Mesenteric fat pad (tissue), 1 donor: ENCODE results near the gene THEMIS2. TPM values are rescaled to one million over a fixed set of nuclear protein-coding genes. Genes with fewer than 3 reads are reported as not detected.
"Not testable (repeated sequence)": the region's sequence is repeated elsewhere in the genome, so short reads cannot be mapped to it uniquely, and the experiment has no call there.

Experiments used
- DNase-seq: peaks from one replicate; pipeline ENCODE4 v3.0.0-alpha.2; 2020; ENCODE audit warnings: low spot score
- long read RNA-seq: library from polyadenylated mRNA; unstranded; transcript quantifications from one replicate; pipeline ENCODE4 v2.0.0, GENCODE V29; 2020
- total RNA-seq: library from RNA; stranded (reverse); fragmentation: NEBNext Ultra II Directional; extraction: Animal tissue kit (Norgen Biotek cat#: 25700); gene quantifications from one replicate; pipeline ENCODE4 v1.2.1, GENCODE V29; 2021
- donor health status: DM: yes; HTN: yes; CAD: no.

The THEMIS2 gene
- 64.9 TPM for total RNA-seq
- long read RNA-seq, transcript THEMIS2-204 (4 exons, 1,082 nt), result minor isoform, 11 of 100 reads
- long read RNA-seq, transcript THEMIS2-202 (6 exons, 2,687 nt), result major isoform, 38 of 100 reads
- long read RNA-seq, partial matches to known transcripts, result 31 of 100 reads
- long read RNA-seq, other reads (novel, unspliced or antisense), result 18 of 100 reads

- peak; percentile 93 for DNase-seq
Observed at GRCh38 chr1:27872059-27872801, at the start of gene THEMIS2. Gene THEMIS2 (plus strand): TSS chr1:27872544. CDS start chr1:27872572, 28 bp downstream.

DNA sequence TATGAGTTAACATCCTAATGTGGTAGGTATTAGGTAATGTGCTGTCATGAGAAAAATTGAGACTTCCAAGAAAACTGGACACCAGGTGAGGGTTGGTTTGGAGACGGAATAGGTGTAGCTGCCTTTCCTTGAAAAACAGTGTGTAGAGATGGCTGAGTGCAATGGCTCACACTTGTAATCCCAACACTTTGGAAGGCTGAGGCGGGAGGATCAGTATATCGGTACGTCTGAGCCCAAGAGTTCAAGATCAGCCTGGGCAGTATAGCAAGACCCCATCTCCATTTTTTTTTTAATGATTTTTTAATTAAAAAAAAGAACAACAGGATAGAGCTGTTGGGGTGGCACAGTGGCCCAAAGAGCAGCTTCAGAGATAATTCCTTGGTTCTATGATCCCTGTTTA, 48.6 kb upstream of the THEMIS2 start:
- DNase-seq, result no peak

DNA sequence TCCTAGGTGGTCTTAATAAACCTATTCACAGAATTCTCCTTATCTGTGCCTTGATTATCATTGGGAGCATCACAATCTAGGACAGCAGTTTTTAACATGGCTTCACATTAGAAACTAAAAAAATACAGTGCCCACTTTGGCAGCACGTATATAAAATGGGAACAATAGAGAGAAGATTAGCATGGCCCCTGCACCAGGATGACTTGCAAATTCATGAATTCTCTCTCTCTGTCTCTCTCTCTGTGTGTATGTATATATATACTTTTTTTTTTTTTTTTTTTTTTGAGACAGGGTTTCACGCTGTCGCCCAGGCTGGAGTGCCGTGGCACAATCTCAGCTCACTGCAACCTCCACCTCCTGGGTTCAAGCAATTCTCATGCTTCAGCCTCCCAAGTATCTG, 47.9 kb upstream of the THEMIS2 start:
- no peak for DNase-seq

- not testable (repeated sequence) for DNase-seq
Observed at GRCh38 chr1:27829339-27829960, 42.9 kb upstream of the THEMIS2 start.

- peak; percentile 96 for DNase-seq
Observed at GRCh38 chr1:27830621-27831440, 41.5 kb upstream of the THEMIS2 start, which contains the start of gene PPP1R8. Gene PPP1R8 (plus strand): TSS chr1:27830782. CDS start chr1:27830836, 54 bp downstream.

- DNase-seq, result no peak
Observed at GRCh38 chr1:27831568-27832410, 40.6 kb upstream of the THEMIS2 start.

DNA sequence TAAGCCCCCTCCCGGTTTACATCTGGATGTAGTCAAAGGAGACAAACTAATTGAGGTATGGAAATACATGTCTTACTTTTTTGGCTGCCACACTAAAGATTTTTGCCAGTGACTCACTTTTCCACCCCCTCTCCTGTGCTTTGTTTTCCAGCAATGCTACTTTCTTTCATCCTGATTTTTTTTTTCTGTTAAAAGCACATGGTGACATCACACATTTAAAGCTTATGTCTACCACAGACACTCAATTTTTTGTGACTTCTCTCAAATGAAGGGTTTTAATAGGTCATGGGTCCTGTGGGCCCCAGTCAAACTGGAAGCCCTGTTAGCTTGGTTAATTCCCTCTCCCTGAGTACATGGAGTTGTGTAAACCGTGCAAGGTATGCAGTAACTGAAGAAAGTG, 39.6 kb upstream of the THEMIS2 start:
- DNase-seq, result no peak

DNA sequence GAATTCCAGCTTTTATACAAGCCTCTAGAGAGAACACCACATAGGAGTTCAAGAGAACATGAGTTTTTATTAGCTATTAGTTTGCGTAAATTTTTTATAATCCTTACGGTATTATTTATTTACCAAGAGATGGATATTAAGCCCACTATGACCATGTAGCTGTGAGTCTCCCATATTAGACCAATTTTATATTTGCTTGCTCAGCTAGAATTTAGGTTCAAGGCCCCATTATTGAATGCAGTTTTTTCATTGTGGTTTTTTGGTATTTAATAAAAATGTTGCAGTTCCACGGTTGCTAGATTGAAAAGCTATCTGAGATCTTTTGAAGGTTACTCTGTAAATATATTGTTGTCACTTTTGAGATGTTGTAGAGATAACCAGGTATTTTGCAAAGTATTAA, 38.9 kb upstream of the THEMIS2 start:
- DNase-seq, result no peak

DNA sequence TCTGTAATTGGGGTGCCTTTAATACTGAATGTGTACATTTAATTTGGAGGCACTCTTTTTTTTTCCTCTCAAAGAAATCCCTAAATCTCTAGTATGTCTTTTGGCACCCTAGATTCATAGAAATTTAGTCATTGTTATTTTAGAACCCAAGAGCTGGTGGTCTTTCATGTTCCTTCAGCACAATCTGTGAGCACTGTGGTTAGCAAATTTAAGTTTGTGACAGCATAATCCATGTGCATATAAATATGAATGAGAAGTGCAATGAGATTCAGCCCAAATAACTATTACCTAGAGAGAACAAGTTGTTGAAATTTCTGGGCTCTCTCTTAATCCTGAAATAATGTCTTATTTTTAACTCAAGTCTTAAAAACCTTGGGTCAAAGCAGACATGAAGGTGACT, 37.3 kb upstream of the THEMIS2 start:
- DNase-seq, result no peak

- no peak for DNase-seq
Observed at GRCh38 chr1:27835501-27835900, 36.8 kb upstream of the THEMIS2 start.

GRCh38 chr1:27849951-27850350, 22.4 kb upstream of the THEMIS2 start:
- DNase-seq, result peak; percentile 59

GRCh38 chr1:27855085-27855484, 17.3 kb upstream of the THEMIS2 start:
- DNase-seq, result no peak

GRCh38 chr1:27856561-27857343, 15.6 kb upstream of the THEMIS2 start:
- DNase-seq, result peak; percentile 78

- peak; percentile 57 for DNase-seq
Observed at GRCh38 chr1:27857552-27857951, 14.8 kb upstream of the THEMIS2 start.

GRCh38 chr1:27858072-27858948, 14.0 kb upstream of the THEMIS2 start:
- peak; percentile 93 for DNase-seq

GRCh38 chr1:27858949-27859576, 13.3 kb upstream of the THEMIS2 start:
- DNase-seq, result no peak

DNA sequence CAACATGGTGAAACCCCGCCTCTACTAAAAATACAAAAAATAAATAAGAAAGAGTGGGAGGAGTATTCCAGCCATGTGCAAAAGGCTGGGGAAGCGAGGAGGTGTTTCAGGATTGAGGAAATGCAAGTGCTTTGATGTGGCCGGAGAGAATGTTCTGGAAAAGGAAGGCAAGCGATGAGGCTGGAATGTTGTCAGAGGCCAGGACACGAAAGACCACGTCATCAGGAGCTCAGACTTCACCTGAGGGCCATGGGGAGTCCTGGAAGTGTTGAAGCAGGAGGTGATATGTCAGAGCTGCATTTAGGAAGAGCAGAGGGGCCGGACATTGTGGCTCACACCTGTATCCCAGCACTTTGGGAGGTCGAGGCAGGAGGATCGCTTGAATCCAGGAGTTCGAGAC, 10.9 kb upstream of the THEMIS2 start:
- no peak for DNase-seq

- DNase-seq, result no peak
Observed at GRCh38 chr1:27862004-27862403, 10.3 kb upstream of the THEMIS2 start.
